WERI-Rb-1 (cell line): ENCODE results near the gene NEU4.
A peak's percentile ranks its signal among the peaks of the same experiment; 100 is the strongest.

Source experiments
- DNase-seq: peaks from one replicate; pipeline ENCODE4 v3.0.0-alpha.2; 2020
- H3K27ac ChIP-seq: fragments of 250-450 bp; sonication (Bioruptor Pico); 2 replicates; pipeline ENCODE4 v1.5.1; 2020; ENCODE audit warnings: mild to moderate bottlenecking, moderate library complexity
- H3K27me3 ChIP-seq: fragments of 250-450 bp; sonication (Bioruptor Pico); 2 replicates; pipeline ENCODE4 v1.5.1; 2021; ENCODE audit warnings: mild to moderate bottlenecking, low read depth, moderate library complexity; ENCODE audit not compliant: insufficient read depth, severe bottlenecking
- H3K36me3 ChIP-seq: fragments of 250-450 bp; sonication (Bioruptor Pico); 2 replicates; pipeline ENCODE4 v1.5.1; 2020; ENCODE audit warnings: mild to moderate bottlenecking, moderate library complexity
- H3K4me3 ChIP-seq: 2 replicates; pipeline ENCODE4 v1.5.1; 2011; ENCODE audit warnings: low read depth, mild to moderate bottlenecking, control low read depth, low read length
- H3K9me3 ChIP-seq: fragments of 250-450 bp; sonication (Bioruptor Pico); 2 replicates; pipeline ENCODE4 v1.5.1; 2021; ENCODE audit warnings: mild to moderate bottlenecking, moderate library complexity; ENCODE audit not compliant: severe bottlenecking
- CTCF ChIP-seq: IDR thresholded peaks from 2 replicates; pipeline ENCODE4 v1.5.1; 2011; ENCODE audit warnings: low read depth, mild to moderate bottlenecking, control low read depth, inconsistent platforms, low read length

NEU4 gene

GRCh38 chr2:241793385-241793784 is 15.6 kb upstream of the NEU4 start:
- Histone ChIP-seq H3K27ac (no peak overlapping the region), H3K9me3 (peaks cover 2% of the 10 kb centered on the region), H3K36me3 (no peaks in the 10 kb centered on the region), H3K4me3 (no peak overlapping the region), H3K27me3 (no peaks in the 10 kb centered on the region)
- TF ChIP-seq CTCF = no peak
- DNase-seq = no peak

- DNase-seq = peak; percentile 3
- peaks cover 2% of the 10 kb centered on the region for H3K9me3 ChIP-seq
Observed at GRCh38 chr2:241794250-241794823, 14.7 kb upstream of the NEU4 start.

GRCh38 chr2:241795021-241795999 is 13.7 kb upstream of the NEU4 start:
- TF ChIP-seq CTCF = no peak
- H3K27ac ChIP-seq = no peak overlapping the region
- peaks cover 2% of the 10 kb centered on the region for H3K9me3 ChIP-seq
- peak; percentile 4 for DNase-seq
- H3K27me3 ChIP-seq = no peaks in the 10 kb centered on the region
- no peaks in the 10 kb centered on the region for H3K36me3 ChIP-seq
- H3K4me3 ChIP-seq = no peak overlapping the region

More at GRCh38 chr2:241794250-241794823, 14.7 kb upstream of the NEU4 start:
- no peaks in the 10 kb centered on the region for H3K36me3 ChIP-seq
- no peaks in the 10 kb centered on the region for H3K27me3 ChIP-seq
- no peak for TF ChIP-seq CTCF
- H3K4me3 ChIP-seq = no peak overlapping the region
- H3K27ac ChIP-seq = no peak overlapping the region

GRCh38 chr2:241796209-241796608 is 12.8 kb upstream of the NEU4 start:
- no peaks in the 10 kb centered on the region for H3K27me3 ChIP-seq
- H3K36me3 ChIP-seq = no peaks in the 10 kb centered on the region
- H3K4me3 ChIP-seq = no peak overlapping the region
- DNase-seq = no peak
- peaks cover 2% of the 10 kb centered on the region for H3K9me3 ChIP-seq
- no peak overlapping the region for H3K27ac ChIP-seq
- TF ChIP-seq CTCF = no peak

GRCh38 chr2:241796610-241797138 is 12.3 kb upstream of the NEU4 start:
- no peak for TF ChIP-seq CTCF
- DNase-seq = peak; percentile 5
- Histone ChIP-seq H3K4me3 (no peak overlapping the region), H3K27me3 (no peaks in the 10 kb centered on the region), H3K36me3 (no peaks in the 10 kb centered on the region), H3K9me3 (no peaks in the 10 kb centered on the region), H3K27ac (no peak overlapping the region)
